ENCODE results near the gene CNOT3. TPM values are rescaled to one million over a fixed set of nuclear protein-coding genes. Genes with fewer than 3 reads are reported as not detected.

CNOT3 gene
- total and polyA plus RNA-seq, 9 of the 15 experiments (the other 6 are each of a cell fraction or from before 2014, with no cell fraction given): 0.27 to 60.4 (median 9.9) TPM

- no peak overlapping the region for H2AFZ ChIP-seq (ENCODE audit: low read depth, low read length)
- no peak for FAIRE-seq
- H3K4me2 ChIP-seq (ENCODE audit: insufficient read depth, low read length): peak overlapping the region; percentile 89
- CTCF ChIA-PET (ENCODE audit: low intra/inter-chr PET ratio): no interaction called here
- peaks cover 42 to 51% of the 10 kb centered on the region in 2 experiments for H3K4me1 ChIP-seq (replicated peaks in 1 of 2; ENCODE audit: control insufficient read depth in 2 of 2, insufficient read depth in 2 of 2, low read length in 2 of 2)
- H3K36me3 ChIP-seq (ENCODE audit: control insufficient read depth, insufficient read depth, low read length): peaks cover 72% of the 10 kb centered on the region
- peak overlapping the region; percentile 68 for H3K4me3 ChIP-seq
- no peak for ATAC-seq
- H3K27ac ChIP-seq (ENCODE audit: extremely low read depth, low read depth, low read length): peak overlapping the region; percentile 70
- POLR2A ChIA-PET: interaction anchor here (0.8 to 5.3 kb wide), 5 partner anchors 8 to 88 kb away, joined by 4 to 206 read pairs (median 19); partner anchors contain the start of genes MBOAT7, PRPF31, TFPT and TMC4
- peaks cover 11% of the 10 kb centered on the region for H3K9me1 ChIP-seq (ENCODE audit: control insufficient read depth, insufficient read depth, low read length)
- intact Hi-C loops (cut with micrococcal nuclease) (no loop called here), in situ Hi-C loops (cut with MboI) (no loop called here)
- DNase-seq (ENCODE audit: extremely low read depth in 1 of 4, low spot score in 3 of 4): no peak
- BruUV-seq (replicated peaks): no TSS peak
- WGBS (ENCODE audit: insufficient coverage, low coverage, missing lambda C conversion rate): 2% methylated on average over 9 of the region's 9 CpGs
- peak overlapping the region; percentile 98 to 99 for H3K9ac ChIP-seq (ENCODE audit: insufficient read depth in 1 of 2, low read depth in 2 of 2, low read length in 2 of 2)
- H3K9me3 ChIP-seq (replicated peaks; ENCODE audit: control insufficient read depth, insufficient read depth, low read depth, low read length): no peaks in the 10 kb centered on the region
- no peaks in the 10 kb centered on the region for H3K27me3 ChIP-seq (ENCODE audit: control insufficient read depth in 2 of 2, insufficient read depth in 2 of 2, low read length in 2 of 2)
- H3K79me2 ChIP-seq (ENCODE audit: control insufficient read depth, insufficient read depth, low read length): peaks cover 78% of the 10 kb centered on the region
- peaks cover 72% of the 10 kb centered on the region for H4K20me1 ChIP-seq (replicated peaks; ENCODE audit: control insufficient read depth, insufficient read depth, low read length)
- TF ChIP-seq HNRNPLL (IDR thresholded peaks at IDR 0.05; ENCODE audit: low read depth, low read length, poor library complexity, severe bottlenecking) (no peak), HIVEP1 (CRISPR knock-in tag; IDR thresholded peaks at IDR 0.05) (no peak), ZNF77 (CRISPR knock-in tag; IDR thresholded peaks at IDR 0.05) (no peak), TAF15 (IDR thresholded peaks at IDR 0.05; ENCODE audit: low read depth, low read length) (no peak), ZNF316 (IDR thresholded peaks at IDR 0.05) (no peak), THRA (IDR thresholded peaks at IDR 0.05) (no peak), SNIP1 (IDR thresholded peaks at IDR 0.05; ENCODE audit: low read depth) (no peak), TCF3 (CRISPR knock-in tag; IDR thresholded peaks at IDR 0.05) (no peak), JUND (IDR thresholded peaks at IDR 0.05; ENCODE audit: borderline replicate concordance, low read depth, low read length) (no peak), JUND (tag; IDR thresholded peaks at IDR 0.05; ENCODE audit: borderline replicate concordance, low read depth, low read length) (no peak), HMGXB4 (CRISPR knock-in tag; IDR thresholded peaks at IDR 0.05) (0 out of 2 replicates have a peak, but pooled peaks have one; percentile 21), SAFB (IDR thresholded peaks at IDR 0.05; ENCODE audit: borderline replicate concordance, low read depth, low read length) (no peak), POLR2A (conservative IDR thresholded peaks at IDR 0.05) (0 out of 2 replicates have a peak, but pooled peaks have one; percentile 49), EWSR1 (IDR thresholded peaks at IDR 0.05; ENCODE audit: borderline replicate concordance, low read depth, partially characterized antibody) (no peak), ZBTB7A (IDR thresholded peaks at IDR 0.05; ENCODE audit: borderline replicate concordance, control insufficient read depth, low read depth, low read length) (no peak), SMARCE1 (IDR thresholded peaks at IDR 0.05) (no peak), CAMTA2 (CRISPR knock-in tag; conservative IDR thresholded peaks at IDR 0.05) (no peak), ZNF75A (CRISPR knock-in tag; IDR thresholded peaks at IDR 0.05) (no peak), KAT7 (CRISPR knock-in tag; IDR thresholded peaks at IDR 0.05; ENCODE audit: borderline replicate concordance) (0 out of 2 replicates have a peak, but pooled peaks have one; percentile 22), RNF2 (IDR thresholded peaks at IDR 0.05) (no peak), CBFB (CRISPR knock-in tag; IDR thresholded peaks at IDR 0.05) (no peak), EP400 (IDR thresholded peaks at IDR 0.05) (no peak), POLR2AphosphoS5 (IDR thresholded peaks at IDR 0.05; ENCODE audit: control insufficient read depth, insufficient read depth, low read depth, low read length) (no peak), FOXM1 (IDR thresholded peaks at IDR 0.05; ENCODE audit: low read depth) (no peak), FOXM1 (CRISPR knock-in tag; IDR thresholded peaks at IDR 0.05; ENCODE audit: low read depth) (no peak)
These were observed 65.6 kb downstream of the CNOT3 start for GRCh38 chr19:54203151-54203611.

All from K562 (cell line).